Measurements from ENCODE around the gene BACH2. TPM values are rescaled to one million over a fixed set of nuclear protein-coding genes. Genes with fewer than 3 reads are reported as not detected.

BACH2 gene
- total RNA-seq, 1 experiment from 2014 or later: 3.3 TPM

- H3K27ac ChIP-seq (ENCODE audit: low read depth, low read length): no peak overlapping the region
- BruUV-seq (replicated peaks): no TSS peak
These were observed 34.8 kb downstream of the BACH2 start for GRCh38 chr6:90261801-90262200.

More at GRCh38 chr6:90261801-90262200, 34.8 kb downstream of the BACH2 start:
- H3K9ac ChIP-seq (ENCODE audit: low read length): no peak overlapping the region
- intact Hi-C loops (cut with micrococcal nuclease): no loop called here
- POLR2A ChIA-PET: no interaction called here
- ATAC-seq: no peak
- no peaks in the 10 kb centered on the region for H4K20me1 ChIP-seq (ENCODE audit: insufficient read depth)
- no peak for DNase-seq (ENCODE audit: low read depth, low spot score)
- H2AFZ ChIP-seq (ENCODE audit: low read depth, low read length, poor library complexity, severe bottlenecking): no peak overlapping the region
- RAD21 ChIA-PET (ENCODE audit: low non-redundant PET in 1 of 2, low total read pairs in 2 of 2, uncharacterized antibody in 2 of 2, unreplicated experiment in 2 of 2): no interaction called here
- H3K4me2 ChIP-seq (ENCODE audit: low read length): no peak overlapping the region
- CTCF ChIA-PET: no interaction called here
- no peaks in the 10 kb centered on the region for H3K9me3 ChIP-seq (ENCODE audit: control insufficient read depth in 1 of 2, insufficient read depth in 1 of 2, low read depth in 1 of 2, low read length in 2 of 2)
- no peaks in the 10 kb centered on the region for H3K79me2 ChIP-seq (ENCODE audit: insufficient read depth, low read length)
- H3K4me3 ChIP-seq (replicated peaks in 1 of 2; ENCODE audit: low read depth in 1 of 2, low read length in 2 of 2): no peak overlapping the region
- TF ChIP-seq SRF (IDR thresholded peaks at IDR 0.05; ENCODE audit: low read depth) (no peak), EGR1 (IDR thresholded peaks at IDR 0.05; ENCODE audit: low read depth) (no peak), POLR2A (IDR thresholded peaks at IDR 0.05; ENCODE audit: borderline replicate concordance, extremely low read depth, insufficient read depth, insufficient read length) (no peak), FOSL1 (IDR thresholded peaks at IDR 0.05; ENCODE audit: low read depth) (no peak), CEBPB (IDR thresholded peaks at IDR 0.05; ENCODE audit: low read depth) (no peak), EZH2phosphoT487 (IDR thresholded peaks at IDR 0.05; ENCODE audit: borderline replicate concordance) (no peak), ZFX (IDR thresholded peaks at IDR 0.05) (no peak), ZBTB33 (IDR thresholded peaks at IDR 0.05; ENCODE audit: extremely low read depth, insufficient replicate concordance, low read length) (no peak), ZNF274 (IDR thresholded peaks at IDR 0.05; ENCODE audit: low read depth, low read length) (no peak), REST (IDR thresholded peaks at IDR 0.05; ENCODE audit: low read depth) (no peak), TCF7L2 (IDR thresholded peaks at IDR 0.05; ENCODE audit: borderline replicate concordance, extremely low read depth, insufficient read depth, insufficient read length) (no peak), RAD21 (IDR thresholded peaks at IDR 0.05; ENCODE audit: low read depth) (no peak), SP1 (IDR thresholded peaks at IDR 0.05; ENCODE audit: low read depth) (no peak), MAX (IDR thresholded peaks at IDR 0.05) (no peak)
- no peaks in the 10 kb centered on the region for H3K9me2 ChIP-seq (ENCODE audit: insufficient read depth)
- H3K27me3 ChIP-seq (ENCODE audit: insufficient read depth, low read length): no peaks in the 10 kb centered on the region
- H3K36me3 ChIP-seq (ENCODE audit: control insufficient read depth in 1 of 2, insufficient read depth in 2 of 2, low read length in 2 of 2): no peaks in the 10 kb centered on the region
- H3K4me1 ChIP-seq (ENCODE audit: control insufficient read depth in 1 of 2, insufficient read depth in 2 of 2, low read length in 2 of 2): no peaks in the 10 kb centered on the region

All from HCT116 (cell line).